ENCODE results near the gene HSP90AB1. TPM values are rescaled to one million over a fixed set of nuclear protein-coding genes. Genes with fewer than 3 reads are reported as not detected.

Gene HSP90AB1
- total RNA-seq, 1 experiment from 2014 or later, result 751 TPM

GRCh38 chr6:44285552-44286284 is 38.8 kb downstream of the HSP90AB1 start:
- DNase-seq (ENCODE audit: low spot score), result no peak

GRCh38 chr6:44286285-44286565 is 39.3 kb downstream of the HSP90AB1 start:
- DNase-seq (ENCODE audit: low spot score), result no peak

GRCh38 chr6:44286747-44287146 is 39.8 kb downstream of the HSP90AB1 start:
- no peak for DNase-seq (ENCODE audit: low spot score)

DNA sequence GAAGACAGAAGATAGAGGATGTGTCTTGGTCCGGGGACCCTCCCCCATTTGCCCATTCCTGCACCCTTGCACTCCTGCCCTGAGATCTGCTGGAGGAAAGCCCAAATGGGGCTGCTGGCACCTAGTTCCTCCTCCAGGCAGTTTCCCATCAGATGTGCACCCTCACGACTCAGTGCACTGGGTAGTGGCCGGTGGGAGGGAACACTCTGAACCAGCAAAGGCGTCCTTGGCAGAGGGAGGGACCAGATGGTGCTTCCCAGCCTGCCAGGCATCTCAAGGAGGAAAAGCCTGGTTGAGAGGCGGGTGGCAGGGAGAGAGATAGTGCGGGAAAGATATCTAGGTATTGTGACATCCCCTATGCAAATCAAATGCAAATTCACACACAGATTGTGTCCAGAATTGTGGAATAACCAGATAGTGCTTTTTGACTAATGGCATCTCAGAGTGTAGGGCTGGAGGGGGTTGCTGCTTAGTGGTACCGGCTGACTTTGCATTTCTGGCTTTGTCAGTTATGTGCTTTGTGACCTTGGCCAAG is 42.9 kb downstream of the HSP90AB1 start:
- no peak for DNase-seq (ENCODE audit: low spot score)

- DNase-seq (ENCODE audit: low spot score), result no peak
Observed at GRCh38 chr6:44291841-44292240, 44.9 kb downstream of the HSP90AB1 start.

- no peak for DNase-seq (ENCODE audit: low spot score)
Observed at GRCh38 chr6:44292661-44293365, 45.9 kb downstream of the HSP90AB1 start.

DNA sequence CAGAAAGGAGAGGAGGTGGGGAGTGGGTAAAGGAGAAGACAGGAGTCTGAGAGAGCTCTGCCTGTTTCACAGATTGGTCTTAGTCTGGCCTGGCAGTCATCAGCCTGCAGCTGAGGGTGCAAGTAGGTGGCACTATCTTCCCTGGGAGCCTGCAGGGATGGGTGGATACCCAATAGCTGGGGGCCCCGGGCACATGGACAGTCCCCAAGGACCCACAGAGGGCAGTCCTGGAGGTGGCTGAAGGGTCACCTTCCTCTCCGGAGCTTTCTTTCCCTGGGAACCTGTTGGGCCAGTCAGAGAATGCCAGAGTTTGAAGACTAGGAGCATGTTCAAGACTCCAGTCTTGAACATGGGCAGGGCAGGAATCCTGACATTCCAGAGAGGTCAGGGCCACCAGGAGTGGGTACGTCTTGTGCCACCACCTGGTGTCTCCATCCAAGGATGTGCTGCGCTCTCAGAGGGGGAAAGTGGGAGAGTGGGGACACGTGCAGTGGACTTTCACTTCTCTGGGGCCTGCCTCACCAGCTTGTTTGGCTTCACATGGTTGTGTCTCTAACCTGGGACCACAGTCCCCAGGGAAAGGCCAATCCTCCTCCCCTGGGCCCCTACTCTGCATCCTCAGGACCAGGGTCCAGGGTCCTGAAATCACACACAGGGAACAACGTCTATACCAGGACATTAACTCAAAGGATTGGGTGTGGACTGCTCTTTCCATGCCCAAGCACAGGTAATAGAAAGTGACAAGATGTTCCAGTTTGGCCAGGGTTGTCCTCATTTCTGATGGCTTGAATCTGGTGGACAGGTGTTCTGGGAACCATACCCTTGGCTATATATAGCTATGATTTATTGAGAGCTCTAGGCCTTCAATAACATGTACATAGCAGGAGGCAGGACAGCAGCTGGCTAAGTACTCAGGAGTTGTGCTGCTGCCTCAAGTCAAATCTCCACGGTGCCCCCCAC is 48.2 kb downstream of the HSP90AB1 start:
- DNase-seq (ENCODE audit: low spot score), result no peak

DNA sequence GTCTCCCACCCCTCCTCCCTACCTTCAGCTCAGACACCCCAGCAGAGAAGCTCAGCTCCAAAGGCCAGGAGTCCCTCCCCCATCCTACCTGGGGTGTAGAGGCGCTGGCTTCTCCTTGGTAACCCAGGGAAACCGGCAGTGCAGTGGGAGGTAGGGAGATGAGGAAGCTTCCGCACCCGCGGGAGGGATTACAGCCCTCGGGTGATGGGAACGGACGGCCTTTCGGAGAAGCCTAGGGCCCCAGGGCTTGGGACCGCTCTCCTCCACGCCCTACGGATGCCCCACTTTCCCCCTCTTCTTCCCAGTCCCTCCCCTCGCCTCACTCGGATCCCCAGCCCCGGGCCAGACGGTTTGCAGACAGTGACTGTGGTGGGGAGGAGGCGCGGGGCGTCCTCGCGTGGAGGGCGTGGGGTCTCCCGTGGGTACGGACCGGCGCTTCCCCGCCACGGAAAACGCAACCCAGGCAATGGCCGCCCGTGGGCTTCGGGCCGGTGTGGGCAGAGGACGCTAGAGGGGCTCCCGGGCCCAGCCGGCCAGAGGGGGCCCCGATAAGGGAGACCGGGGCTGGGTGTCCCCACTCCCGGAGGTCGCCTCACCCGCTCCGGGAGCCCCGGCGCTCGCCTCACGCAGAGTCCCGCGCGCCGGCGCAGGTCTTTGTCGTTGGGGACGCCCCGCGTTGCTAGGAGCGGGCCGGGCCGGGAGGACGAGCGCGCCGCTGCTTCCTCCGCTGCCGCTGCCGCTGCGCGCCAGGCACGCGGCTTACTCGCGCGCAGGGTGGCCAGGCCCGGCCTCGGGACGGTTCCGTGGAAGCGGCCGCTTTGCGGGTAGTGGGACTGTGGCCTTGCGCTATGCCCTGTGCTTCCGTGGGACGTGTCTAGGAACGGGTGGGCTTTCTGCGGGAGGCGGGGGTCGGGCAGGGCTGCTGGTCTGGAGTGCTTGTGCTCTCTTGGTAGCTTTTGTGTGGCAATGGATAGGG is 50.5 kb downstream of the HSP90AB1 start:
- no peak for DNase-seq (ENCODE audit: low spot score)

DNA sequence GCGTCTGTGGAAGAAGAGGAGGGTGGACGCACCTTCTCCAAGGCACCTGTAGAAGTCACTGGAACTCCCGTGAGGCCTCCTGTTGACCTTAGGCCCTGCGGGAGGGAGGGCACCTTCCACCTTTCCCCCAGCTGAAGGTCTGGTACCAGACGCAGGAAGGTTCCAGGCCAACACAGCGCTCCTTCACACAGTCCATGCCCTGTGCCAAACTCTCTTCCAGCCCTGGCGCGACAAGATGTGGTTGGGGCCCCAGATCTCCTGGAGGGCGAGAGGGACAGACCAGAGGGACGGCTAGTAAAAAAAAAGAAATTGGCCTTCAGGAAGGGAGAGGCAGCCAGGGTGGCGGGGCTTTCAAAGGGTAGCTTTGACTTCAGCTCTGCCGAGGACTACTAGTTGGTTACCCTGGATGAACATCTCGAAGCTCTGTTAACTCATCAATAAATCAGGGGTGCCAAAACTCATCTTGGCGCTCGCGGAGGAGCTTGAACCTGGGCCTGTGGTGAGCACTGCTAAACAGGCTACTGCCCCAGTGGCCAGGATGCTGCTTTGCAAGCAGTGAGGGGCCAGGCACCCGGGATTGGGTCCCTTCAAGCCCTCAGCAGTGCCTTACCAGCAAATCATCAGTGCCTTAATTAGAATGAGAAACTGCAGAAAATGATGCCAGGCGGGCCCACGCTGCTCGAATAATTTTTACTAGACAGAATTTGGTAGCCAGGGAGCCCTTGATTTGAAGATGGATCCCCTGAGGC is 51.3 kb downstream of the HSP90AB1 start:
- DNase-seq (ENCODE audit: low spot score), result no peak

GRCh38 chr6:44298864-44299263 is 52.0 kb downstream of the HSP90AB1 start:
- DNase-seq (ENCODE audit: low spot score), result no peak

DNA sequence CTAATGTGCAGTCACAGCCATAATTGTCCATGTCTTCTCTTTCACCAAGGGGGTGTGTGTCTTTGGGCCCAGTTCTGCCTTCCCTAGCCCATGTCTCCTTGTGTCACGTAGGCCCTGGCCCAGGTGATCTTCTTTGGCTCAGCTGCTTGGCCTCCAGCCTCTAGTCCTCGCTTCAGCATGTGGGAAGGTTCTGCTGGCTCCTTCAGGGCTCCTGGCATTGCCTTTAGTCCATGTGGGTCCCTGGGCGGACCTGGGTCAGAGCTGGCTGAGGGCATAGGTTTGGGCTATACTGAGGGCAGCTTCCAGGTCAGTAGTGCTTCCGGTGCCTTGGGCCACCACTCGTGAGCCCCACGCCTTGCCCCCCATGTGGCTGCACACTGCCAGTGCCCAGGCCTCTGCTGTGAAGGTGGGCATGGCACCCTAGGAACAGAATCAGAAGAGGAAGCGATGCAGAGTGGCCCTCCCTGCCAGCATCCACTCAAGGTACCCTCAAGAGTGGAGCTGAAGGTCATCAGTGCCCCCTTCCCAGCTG is 53.5 kb downstream of the HSP90AB1 start:
- DNase-seq (ENCODE audit: low spot score), result no peak

DNA sequence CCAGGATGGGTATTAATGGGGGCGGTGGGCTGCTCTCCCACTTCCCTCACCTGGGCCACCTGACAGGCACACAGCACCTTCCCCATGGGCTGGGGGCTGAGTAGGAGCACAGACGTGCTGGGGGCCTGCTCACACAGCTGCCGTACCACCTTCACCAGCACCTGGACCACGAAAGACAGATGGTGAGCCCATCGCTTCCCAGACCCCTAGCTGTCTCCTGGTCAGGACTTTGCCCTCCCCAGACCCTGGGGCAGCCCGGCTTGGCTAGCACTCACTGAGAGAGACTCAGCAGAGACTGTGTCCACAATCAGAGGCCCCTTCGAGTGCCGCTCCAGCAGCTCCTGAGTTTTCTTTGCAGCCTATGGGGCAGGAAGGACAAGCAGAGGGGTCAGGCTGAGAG is 54.2 kb downstream of the HSP90AB1 start:
- DNase-seq (ENCODE audit: low spot score), result no peak

- no peak for DNase-seq (ENCODE audit: low spot score)
Observed at GRCh38 chr6:44301782-44302564, 55.1 kb downstream of the HSP90AB1 start.

- DNase-seq (ENCODE audit: low spot score), result no peak
Observed at GRCh38 chr6:44302856-44303255, 56.0 kb downstream of the HSP90AB1 start.

Small RNA genes within 50 kb of the gene (small RNA-seq; reads per million reads assigned to genes)
- gene RN7SL811P, result not detected

Other genes starting within 250 kb of the HSP90AB1 start
- 158 and 160 TPM in 2 replicates for gene MRPL14, start 119.6 kb upstream of the HSP90AB1 start, total RNA-seq (2014; rRNA removed; shearing (Covaris generic))
- gene TMEM63B, start 119.5 kb upstream of the HSP90AB1 start, total RNA-seq (2014; rRNA removed; shearing (Covaris generic)), result 23.3 and 23.9 TPM in 2 replicates
- 0.23 TPM in 1 of 2 replicates, not detected in the other for gene CAPN11, start 88.3 kb upstream of the HSP90AB1 start, total RNA-seq (2014; rRNA removed; shearing (Covaris generic))
- gene MYMX, start 30.2 kb upstream of the HSP90AB1 start, total RNA-seq (2014; rRNA removed; shearing (Covaris generic)), result not detected in 2 replicates
- gene SLC29A1, start 23.5 kb upstream of the HSP90AB1 start, total RNA-seq (2014; rRNA removed; shearing (Covaris generic)), result 30.8 and 33.4 TPM in 2 replicates
- gene SLC35B2, start 10.4 kb downstream of the HSP90AB1 start, total RNA-seq (2014; rRNA removed; shearing (Covaris generic)), result 189 and 193 TPM in 2 replicates
- 11.2 and 19.3 TPM in 2 replicates for gene NFKBIE, start 18.4 kb downstream of the HSP90AB1 start, total RNA-seq (2014; rRNA removed; shearing (Covaris generic))
- gene TMEM151B, start 23.3 kb downstream of the HSP90AB1 start, total RNA-seq (2014; rRNA removed; shearing (Covaris generic)), result not detected in 2 replicates
- 27.7 and 30.6 TPM in 2 replicates for gene AARS2, start 66.2 kb downstream of the HSP90AB1 start, total RNA-seq (2014; rRNA removed; shearing (Covaris generic))
- not detected in 2 replicates for gene SPATS1, start 95.5 kb downstream of the HSP90AB1 start, total RNA-seq (2014; rRNA removed; shearing (Covaris generic))
- 9.8 and 10.9 TPM in 2 replicates for gene CDC5L, start 140.6 kb downstream of the HSP90AB1 start, total RNA-seq (2014; rRNA removed; shearing (Covaris generic))

Measured in HT-29 (cell line).